Fibroblast of skin of left biceps (primary cell): ENCODE measurements around the gene NOX3.
"Not testable (repeated sequence)": the region's sequence is repeated elsewhere in the genome, so short reads cannot be mapped to it uniquely, and the experiment has no call there.

Experiments
- DNase-seq, 2 experiments: peaks; one replicate each; pipeline ENCODE4 v3.0.0-alpha.2; 2013; ENCODE audit warnings: low read depth in 2 of 2

NOX3 gene

DNA sequence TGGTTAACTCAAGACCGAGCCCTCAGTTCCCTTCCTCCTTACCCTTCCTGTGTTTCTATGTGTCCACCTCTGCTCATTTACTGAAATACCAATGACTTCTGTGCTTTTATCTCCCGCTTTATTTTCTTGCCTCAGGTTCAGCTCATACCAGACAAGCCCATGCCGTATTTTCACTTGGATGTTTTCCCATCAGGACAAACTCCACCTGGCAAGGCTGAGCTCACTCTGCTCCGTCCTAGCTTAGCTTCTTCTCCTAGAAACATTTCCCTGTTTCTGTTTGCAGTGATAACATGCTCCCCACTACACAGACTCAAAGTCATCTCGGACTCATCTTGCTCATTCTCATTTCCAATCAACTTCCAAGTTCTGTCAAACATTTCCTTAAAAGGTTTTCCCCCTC is 84.4 kb downstream of the NOX3 start:
- no peak for DNase-seq

DNA sequence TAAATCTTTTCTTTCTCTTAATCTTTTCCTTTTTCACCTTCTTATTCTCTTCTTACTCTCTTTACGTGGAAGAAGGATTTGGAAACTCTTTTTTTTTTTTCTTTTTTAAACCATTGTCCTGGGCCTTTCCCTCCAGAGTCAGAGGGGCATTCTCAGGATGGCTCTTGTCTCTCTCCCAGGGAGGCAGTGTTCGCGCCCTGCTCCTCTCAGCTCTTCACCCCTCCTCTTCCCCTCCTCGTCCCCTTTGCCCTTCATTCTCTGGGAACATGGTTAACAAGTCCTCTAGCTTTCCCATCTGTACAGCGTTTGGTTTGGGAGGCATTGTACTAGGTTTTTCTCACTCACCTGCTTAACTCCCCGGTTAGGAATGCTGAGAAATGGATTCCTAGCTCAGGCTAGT is 89.3 kb downstream of the NOX3 start:
- no peak for DNase-seq

DNA sequence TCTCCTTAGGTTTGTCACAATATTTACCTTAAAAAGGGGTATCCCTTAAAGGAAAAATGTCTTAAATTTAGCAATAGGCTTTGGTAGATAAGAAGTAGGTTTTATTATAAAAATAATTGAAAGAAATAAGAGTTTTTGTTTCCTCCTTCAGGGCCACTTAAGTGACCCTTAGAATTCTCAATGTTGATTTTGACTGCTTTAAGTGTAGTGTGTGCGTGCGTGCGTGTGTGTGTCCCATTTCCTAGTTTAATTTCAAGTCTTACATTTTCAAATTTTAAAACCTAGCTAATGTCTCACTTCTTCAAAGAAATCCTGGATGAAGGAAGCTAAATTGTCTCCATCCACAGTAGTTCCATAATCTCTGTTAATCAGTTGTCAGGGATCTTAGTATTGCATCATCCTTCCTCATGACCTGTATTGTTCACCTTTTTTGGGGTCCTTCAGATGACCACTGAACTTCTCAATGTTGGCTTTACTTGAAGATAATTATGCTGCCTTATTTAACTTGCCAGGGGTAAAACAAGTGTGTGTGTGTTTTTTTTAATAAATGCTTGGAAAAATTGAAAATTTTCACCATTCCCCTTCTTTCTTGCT is 90.7 kb downstream of the NOX3 start:
- DNase-seq, result no peak

DNA sequence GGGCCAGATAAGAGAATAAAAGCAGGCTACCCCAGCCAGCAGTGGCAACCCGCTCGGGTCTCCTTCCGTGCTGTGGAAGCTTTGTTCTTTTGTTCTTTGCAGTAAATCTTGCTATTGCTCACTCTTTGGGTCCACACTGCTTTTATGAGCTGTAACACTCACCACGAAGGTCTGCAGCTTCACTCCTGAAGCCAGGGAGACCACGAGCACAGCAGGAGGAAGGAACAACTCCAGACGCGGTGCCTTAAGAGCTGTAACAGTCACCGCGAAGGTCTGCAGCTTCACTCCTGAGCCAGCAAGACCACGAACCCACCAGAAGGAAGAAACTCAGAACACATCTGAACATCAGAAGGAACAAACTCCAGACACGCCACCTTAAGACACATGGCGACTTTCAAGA is 91.6 kb downstream of the NOX3 start:
- DNase-seq, result not testable (repeated sequence)

DNA sequence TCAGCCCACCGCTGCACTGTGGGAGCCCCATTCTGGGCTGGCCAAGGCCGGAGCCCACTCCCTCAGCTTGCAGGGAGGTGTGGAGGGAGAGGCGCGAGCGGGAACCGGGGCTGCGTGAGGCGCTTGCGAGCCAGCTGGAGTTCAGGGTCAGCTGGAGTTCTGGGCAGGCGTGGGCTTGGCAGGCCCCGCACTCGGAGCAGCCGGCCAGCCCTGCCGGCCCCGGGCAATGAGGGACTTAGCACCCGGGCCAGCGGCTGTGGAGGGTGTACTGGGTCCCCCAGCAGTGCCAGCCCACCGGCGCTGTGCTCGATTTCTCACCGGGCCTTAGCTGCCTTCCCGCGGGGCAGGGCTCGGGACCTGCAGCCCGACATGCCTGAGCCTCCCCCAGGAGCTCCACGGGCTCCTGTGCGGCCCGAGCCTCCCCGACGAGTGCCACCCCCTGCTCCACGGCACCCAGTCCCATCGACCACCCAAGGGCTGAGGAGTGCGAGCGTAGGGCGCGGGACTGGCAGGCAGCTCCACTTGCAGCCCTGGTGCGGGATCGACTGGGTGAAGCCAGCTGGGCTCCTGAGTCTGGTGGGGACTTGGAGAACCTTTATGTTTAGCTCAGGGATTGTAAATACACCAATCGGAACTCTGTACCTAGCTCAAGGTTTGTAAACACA is 92.5 kb downstream of the NOX3 start:
- not testable (repeated sequence) for DNase-seq

DNA sequence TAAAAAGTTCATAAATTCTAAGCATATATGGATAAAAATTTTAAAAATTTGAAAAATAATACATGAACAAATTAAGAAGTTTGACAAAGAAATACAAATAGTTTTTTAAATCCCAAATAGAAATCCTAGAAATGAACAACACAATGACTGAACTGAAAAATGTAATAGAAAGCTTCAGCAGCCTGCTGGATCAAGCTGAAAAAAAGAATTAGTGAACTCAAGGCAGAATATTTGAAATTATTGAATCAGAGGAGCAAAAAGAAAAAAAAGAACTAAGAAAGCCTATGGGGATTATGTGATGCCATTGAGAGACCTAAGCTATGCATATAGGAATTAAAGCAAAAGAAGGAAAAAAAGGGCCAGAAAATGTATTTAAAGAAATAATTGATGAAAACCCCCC is 101.5 kb downstream of the NOX3 start:
- no peak for DNase-seq

DNA sequence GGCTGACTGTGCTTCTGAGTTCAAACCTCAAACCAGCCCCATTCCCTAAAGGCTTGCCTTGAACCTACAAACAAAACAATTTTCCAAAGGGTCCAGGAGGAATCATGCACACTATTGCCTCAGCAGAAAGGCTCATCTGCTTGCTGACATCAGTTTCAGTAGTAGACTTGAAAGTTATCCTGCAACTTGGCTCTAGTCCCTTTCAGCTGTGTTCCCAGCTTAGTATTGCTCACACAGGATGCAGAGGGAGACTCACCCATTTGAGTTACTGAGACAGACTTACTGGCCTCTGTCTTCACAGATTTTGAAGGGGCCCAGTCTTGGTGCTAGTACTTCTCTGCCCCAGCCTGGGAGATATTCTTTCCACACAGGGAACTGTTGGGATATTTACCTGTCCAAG is 102.8 kb downstream of the NOX3 start:
- no peak for DNase-seq

DNA sequence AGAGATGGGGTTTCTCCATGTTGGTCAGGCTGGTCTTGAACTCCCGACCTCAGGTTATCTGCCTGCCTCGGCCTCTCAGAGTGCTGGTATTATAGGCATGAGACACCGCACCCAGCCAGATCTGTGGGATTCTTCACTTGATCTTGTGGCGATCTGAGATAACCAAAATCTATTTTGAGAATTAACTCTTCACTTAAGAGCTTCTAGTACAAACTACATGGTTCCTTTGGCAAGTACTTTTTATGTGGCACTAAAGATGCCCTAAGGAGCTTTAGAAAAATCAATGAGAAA is 103.6 kb downstream of the NOX3 start:
- no peak for DNase-seq

DNA sequence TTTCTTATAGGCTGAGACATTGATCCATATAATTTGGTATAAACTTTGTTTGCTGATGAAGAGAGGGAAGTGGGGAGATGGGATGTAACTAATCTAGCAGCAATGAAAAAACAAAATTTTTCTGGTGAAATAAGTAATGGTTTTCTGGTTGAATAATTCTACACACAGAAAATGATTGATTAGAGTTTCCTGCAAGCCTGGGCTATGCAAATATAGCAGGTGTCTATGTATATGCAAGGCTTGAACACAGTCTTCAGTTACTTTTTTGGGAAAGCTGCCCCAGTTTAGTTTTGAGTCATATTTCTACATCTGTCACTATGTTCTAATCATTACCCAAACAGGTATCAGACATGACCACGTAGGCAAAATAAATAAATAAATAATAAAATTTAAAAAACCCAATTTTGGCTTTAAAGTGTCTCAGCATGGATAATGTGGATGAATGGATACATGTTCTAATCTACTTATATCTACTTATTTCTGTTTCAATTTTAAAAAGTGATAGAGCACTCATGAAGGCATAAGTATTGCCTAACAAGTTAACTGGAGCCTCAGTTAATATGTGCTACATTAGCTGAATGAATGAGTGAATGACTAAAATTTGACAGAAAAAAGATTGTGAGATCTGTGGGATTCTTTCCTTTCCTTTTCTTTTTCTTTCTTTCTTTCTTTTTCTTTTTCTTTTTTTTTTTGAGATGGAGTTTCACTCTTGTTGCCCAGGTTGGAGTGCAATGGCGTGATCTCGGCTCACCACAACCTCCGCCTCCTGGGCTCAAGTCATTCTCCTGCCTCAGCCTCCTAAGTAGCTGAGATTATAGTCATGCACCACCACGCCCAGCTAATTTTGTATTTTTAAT is 104.1 kb downstream of the NOX3 start:
- no peak for DNase-seq

DNA sequence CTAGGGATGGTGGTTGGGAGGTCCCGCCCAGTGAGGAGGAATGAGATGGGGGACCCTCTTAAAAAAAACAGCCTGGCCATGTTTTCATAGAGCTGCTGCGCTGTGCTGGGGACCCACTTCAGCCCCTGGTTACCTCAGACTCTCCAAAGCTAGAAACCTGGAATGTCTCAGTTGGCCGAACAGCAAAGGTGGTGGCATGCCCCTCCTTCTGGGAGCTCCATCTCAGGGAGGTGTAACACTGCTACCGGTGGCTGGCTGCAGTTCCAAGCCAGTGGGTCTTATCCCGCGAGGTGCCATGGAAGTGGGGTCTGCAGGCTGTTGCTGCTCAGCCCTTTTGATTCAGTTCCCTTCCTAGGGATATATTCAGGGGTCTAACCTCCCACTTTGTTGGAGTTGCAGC is 105.7 kb downstream of the NOX3 start:
- no peak for DNase-seq

DNA sequence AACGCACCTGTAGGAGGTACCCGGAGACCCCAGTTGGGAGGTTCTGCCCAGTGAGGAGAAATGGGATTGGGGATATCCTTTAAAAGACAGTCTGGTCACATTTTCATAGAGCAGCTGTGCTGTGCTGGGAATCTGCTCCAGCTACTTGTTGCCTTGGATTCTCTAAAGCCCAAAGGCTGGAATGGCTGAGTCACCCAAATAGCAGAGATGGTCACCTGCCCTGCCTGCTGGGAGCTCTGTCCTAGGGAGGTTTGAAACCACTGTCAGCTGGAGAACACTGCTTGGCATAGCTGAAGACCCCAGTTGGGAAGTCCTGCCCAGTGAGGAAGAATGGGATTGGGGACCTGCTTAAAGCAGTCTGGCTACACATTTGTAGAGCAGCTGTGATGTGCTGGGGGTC is 106.5 kb downstream of the NOX3 start:
- DNase-seq, result no peak

DNA sequence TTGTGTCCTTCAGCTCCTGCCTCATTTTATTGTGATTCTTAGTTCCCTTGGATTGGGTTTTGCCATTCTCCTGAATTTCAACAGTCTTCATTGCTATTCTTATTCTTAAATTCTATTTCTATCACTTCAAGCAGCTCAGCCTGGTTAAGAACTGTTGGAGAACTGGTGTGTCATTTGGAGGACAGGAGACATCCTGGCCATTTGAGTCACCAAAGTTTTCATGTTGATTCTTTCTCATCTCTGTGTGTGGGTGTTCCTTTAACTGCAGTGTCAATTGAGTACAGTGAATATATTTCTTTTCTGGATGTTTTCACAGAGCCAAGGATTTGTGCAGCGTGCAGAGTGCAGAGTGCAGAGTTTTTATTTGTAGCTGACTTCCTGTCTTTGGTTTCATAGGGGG is 107.8 kb downstream of the NOX3 start:
- DNase-seq, result no peak

DNA sequence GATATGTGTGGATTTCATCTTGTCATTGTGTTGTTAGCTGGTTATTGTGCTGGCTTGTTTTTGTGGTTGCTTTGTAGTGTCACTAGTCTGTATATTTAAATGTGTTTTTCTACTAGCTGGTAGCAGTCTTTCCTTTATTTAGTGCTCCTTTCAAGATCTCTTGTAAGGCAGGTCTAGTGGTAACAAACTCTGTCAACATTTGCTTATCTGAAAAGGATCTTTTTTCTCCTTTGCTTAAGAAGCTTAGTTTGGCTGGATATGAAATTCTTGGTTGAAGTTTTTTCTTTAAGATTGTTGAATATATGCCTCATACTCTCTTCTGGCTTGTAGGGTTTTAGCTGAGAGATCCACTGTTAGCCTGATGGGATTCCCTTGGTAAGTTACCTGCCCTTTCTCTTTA is 108.7 kb downstream of the NOX3 start:
- DNase-seq, result no peak
